CD4-positive, alpha-beta T cell treated with Interleukin-6 at 100 ng/mL for 8 hours (primary cell): ENCODE data around the gene TSPAN14.
A peak's percentile ranks its signal among the peaks of the same experiment; 100 is the strongest.
"Not testable (repeated sequence)": the region's sequence is repeated elsewhere in the genome, so short reads cannot be mapped to it uniquely, and the experiment has no call there.

Experiments used
- DNase-seq: peaks from one replicate; pipeline ENCODE4 v3.0.0-alpha.2; 2020; ENCODE audit warnings: mixed read lengths, low spot score

Gene TSPAN14

DNA sequence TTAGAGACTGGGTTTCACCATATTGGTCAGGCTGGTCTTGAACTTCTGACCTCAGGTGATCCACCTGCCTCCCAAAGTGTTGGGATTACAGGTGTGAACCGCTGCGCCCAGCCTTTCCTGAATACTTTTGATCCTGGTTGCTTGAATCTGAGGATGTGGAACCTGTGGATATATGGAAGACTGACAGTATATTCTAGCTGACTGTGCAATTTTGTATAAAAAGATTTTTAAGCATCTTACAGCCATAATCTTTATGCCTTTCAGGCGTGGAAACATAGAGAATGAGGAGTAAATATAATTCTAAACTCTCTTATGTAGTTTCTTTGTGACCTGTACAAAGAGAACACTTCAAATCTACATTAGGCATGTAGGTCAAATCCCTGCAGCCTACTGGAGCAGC lies 16.2 kb downstream of the TSPAN14 start:
- DNase-seq, result no peak

DNA sequence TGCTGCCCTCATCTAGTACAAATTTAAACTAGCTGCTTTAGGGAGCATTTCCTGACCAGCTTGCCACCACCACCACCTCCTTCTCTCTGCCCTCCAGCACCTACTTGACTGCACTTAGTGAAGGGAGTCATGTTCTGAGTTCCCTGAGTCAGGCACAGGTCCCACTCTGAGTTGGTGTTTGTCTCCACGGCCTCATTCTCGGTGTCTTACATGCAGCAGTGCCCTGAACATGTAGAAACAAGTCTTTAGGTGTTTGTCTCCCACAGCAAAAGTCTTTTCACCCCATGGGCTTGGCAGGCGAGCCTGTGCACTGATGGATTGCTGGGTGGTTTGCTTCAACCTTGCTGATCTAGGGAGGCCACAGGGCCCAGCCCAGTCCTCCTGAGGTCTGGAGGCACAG lies 16.9 kb downstream of the TSPAN14 start:
- no peak for DNase-seq

DNA sequence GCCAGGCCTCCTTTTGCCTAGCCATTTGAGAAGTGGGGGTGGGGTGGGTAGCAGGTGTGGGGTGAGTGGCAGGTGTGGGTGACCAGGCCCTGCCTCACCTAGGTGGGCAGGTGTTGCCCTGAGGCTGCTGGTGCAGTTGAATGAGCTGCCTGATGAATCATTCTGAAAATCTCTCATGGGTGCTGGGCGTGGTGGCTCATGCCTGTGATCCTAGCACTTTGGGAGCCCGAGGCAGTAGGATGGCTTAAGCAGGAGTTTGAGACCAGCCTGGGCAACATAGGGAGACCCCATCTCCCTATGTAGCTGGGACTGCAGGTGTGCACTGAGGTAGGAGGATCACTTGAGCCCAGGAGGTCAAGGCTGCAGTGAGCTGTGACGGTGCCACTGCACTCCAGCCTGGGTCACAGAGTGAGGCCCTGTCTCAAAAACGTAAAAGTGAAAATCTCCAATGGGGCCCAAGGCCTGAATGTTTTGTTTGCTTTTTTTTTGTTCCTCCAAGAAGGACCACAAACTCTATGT lies 17.7 kb downstream of the TSPAN14 start:
- no peak for DNase-seq

DNA sequence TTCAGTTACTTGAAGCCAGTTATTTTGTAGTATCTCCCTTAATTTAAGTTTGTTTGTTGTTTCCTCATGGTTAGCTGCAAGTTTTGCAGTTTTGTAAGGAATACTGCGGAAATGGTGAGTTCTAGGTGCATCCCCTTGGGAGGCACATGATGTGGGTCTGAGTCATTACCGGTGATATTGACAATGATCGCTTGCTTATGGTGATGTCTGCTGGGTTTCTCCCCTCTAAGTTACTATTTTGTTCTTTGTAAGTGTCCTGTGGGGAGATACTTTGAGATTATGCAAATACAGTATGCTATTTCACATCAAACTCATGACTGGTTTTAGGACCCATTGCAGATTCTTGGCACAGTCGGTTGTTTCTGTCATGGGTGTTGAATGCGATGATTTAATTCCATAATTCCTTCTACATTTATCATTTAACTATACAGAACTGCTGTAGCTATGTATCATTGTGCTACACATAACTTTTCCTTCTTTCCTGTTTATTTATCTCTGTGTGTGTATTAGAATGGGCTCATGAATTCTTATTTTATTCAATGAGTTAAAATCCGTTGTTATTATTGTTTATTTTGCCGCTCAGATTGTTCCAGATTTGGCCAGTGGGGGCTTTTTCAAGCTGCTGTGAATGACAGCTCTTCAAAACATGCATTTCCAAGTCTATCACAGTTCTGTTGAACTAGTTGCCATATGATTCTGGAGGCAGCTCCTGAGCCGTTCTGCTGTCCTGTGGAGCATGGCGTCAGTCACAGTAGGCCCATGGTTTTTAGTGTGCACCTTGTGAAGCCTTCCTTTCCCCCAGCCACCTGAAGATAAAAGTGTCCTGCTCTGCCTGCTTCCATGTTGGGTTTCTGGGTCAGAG lies 18.4 kb downstream of the TSPAN14 start:
- peak; percentile 46 for DNase-seq

DNA sequence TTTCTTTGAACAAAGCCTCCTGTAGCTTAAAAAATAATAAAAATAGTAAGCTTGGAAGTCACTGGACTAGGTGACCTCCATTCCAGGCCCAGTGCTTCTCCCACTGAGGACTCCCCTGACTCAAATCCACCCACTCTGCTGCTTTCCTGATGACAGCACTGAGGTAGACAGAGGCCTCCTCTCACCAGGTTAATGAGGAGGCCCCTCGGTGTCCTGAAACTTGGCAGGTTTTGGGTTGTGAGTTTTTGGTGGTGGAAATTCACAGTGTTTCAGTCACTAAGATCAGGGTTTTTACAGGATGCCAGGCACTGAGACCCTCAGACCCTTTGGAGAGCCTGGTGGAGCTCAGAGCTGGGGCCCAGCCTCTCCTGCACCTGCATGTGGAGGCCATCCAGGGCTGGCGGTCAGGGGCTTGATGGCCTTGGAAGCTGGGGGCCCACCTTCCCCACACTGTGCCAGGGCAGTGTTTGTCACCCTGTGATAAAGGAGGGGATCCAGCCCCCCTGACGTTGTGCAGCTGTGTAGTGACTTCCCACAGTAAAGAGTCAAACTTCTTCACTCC lies 19.1 kb downstream of the TSPAN14 start:
- no peak for DNase-seq

DNA sequence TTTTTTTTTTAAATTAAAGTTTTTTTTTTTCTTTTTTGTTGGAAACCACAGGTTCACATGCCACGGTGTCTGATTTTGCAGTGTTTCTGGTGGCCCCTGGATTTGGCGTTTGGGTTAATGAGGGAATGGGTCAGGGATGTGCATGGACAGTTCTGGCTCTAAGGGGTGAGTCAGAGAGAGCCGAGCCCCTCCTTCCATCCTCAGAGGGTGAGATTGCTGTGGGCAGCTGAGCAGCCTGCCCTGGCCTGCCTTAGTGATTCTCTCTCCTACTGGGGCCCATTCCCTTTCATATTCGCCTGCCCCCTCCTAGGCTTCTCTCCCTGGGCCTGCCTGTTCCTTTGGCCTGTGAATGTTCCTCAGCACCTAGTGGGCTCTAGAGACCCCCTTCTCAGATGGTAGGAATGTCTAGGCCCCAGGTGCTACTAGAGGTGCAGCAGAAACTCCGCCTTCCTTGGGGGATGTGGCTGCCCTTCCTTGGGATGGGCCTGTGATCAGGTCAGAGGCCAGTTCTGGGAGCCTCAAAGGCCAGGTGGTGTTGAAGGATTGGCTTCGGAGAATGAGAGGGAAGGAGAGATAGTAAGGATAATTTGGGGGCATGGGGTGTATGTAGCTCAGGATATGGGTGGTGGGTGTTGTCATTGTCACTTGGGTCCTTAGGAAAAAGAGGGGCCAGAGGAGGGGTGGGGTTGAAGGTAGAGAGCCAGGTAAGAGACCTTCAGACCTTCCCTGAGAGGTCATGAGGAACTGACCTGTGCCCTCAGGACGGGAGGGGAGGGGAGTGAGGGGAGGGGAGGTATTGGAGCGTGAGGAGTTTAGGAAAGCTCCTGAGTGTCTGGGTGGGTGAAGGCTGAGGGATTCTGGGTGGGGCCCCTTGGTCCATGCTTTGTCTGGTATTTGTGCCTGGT lies 19.8 kb downstream of the TSPAN14 start:
- DNase-seq, result no peak

DNA sequence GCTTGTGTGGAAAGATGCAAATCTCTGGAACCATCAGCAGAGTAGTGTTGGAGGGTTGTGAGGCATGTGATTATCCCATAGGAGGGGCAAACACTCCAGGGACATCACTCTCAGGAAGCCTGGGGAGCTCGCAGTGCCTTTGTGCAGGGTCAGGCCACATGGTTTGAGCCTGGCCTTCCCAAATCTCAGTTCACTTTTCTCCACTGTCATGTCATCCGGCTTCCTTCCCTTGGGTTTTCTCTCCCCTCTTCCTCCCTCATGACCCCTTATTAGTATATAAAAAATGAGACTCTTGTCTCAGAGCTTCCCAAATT lies 20.4 kb downstream of the TSPAN14 start:
- DNase-seq, result no peak

DNA sequence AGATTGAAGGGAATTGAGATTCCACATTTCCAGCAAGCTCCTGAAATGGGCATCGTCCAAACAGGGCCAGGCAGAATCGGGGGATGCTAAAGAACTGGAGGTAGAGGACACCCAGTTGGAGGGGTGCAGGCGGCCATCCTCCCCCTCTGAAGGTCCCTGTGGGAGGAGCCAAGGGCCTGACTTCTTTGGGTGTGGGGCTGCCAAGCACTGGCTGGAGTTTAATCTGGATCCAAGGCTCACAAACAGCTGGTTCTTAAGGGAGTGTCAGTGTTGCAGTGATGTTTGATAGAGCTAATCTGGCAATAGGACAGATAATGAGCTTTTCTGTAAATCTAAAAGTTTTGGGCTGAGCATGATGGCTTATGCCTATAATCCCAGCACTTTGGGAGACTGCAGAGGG lies 20.8 kb downstream of the TSPAN14 start:
- no peak for DNase-seq

DNA sequence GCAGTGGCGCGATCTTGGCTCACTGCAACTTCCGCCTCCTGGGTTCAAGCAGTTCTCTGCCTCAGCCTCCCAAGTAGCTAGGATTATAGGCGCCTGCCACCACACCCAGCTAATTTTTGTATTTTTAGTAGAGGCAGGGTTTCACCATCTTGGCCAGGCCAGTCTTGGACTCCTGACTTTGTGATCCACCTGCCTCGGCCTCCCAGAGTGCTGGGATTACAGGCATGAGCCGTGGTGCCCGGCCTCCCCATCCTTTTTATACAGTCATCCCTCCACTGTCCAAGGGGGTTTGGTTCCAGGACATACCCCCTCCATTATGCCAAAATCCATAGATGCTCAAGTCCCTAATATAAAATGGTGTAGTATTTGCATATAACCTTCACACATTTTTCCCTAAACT lies 21.5 kb downstream of the TSPAN14 start:
- DNase-seq, result not testable (repeated sequence)

DNA sequence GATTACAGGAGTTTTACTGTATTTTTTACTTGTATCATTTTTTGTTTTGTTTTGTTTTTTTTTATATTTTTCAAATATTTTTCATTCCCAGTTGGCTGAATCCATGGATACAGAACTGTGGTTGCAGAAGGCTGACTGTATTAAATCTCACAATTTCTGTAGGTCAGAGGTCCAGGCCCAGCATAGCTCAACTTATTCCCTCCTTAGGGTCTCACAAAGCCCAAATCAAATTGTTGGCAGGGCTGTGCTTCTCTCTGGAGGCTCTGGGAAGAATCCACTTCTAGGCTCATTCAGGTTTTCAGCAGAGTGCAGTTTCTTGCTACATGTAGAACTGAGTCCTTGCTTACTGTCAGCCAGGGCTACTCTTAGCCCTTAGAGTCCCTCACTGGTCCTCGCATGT lies 22.6 kb downstream of the TSPAN14 start:
- DNase-seq, result no peak

DNA sequence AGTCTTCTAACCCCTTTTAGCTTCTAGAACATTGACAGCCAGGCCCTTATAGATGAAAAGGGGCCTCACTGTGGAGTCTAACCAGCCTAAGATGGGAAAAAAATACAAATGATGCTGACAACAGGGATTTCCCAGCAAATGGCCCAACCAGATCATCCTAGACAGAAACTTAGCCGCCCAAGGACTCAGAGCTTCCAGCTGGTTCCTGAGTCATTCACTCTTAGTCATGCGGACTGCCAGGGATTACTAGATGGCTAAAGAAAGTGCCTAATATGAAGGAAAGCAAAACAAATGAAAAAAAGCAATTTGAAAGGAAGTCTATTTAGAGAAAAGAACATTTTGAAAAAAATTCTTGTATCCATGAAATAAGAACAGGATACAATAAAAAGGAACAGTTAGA lies 23.7 kb downstream of the TSPAN14 start:
- DNase-seq, result no peak

DNA sequence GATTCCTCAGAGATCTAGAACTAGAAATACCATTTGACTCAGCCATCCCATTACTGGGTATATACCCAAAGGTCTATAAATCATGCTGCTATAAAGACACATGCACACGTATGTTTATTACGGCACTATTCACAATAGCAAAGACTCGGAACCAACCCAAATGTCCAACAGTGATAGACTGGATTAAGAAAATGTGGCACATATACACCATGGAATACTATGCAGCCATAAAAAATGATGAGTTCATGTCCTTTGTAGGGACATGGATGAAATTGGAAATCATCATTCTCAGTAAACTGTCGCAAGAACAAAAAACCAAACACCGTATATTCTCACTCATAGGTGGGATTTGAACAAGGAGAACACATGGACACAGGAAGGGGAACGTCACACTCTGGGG lies 26.3 kb downstream of the TSPAN14 start:
- not testable (repeated sequence) for DNase-seq

DNA sequence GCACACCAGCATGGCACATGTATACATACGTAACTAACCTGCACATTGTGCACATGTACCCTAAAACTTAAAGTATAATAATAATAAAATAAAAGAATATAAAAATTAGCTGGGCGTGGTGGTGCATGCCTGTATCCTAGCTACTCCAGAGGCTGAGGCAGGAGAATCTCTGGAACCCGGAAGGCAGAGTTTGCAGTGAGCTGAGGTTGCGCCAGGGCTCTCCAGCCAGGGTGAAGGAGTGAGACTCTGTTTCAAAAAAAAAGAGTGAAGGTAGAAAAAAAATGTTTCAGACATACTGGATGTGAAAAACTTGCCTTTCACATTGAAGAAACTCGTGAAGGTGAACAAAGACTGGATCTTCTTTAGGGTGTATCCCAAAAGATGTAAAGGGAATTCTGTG lies 26.7 kb downstream of the TSPAN14 start:
- no peak for DNase-seq

DNA sequence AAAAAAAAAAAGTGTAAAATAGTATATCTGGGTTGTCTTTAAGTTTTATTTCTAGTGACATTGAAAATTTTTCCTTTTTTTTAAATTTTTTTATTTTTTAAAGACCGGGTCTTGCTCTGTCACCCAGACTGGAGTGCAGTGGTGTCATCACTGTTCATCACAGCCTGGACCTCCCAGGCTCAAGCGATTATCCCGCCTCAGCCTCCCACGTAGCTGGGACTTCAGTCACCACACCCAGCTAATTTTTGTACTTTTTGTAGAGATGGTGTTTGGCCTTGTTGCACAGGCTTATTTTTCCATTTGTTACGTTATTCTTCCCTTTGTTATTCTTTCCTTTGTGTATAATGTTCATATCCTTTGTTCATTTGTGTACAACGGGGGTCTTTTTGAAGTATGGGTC lies 30.1 kb downstream of the TSPAN14 start:
- no peak for DNase-seq

DNA sequence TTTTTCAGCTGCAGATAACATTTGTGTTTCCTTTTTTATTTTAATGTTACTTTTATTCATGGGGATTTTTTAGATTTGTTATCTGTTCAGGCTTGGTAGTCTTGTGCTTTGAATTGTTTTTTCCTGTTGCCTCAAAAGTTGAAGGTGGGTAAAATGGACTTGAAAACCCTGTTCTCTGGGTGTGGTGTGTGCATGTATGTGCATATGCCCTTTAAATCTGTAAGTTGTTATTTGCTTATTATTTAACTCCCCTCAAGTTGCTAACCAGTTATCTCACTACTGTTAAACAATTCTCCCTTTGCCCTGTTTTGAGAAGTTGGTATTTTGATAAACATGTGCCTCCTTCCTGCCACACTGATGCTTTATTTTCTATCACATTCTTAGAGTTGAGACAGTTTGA lies 30.6 kb downstream of the TSPAN14 start:
- DNase-seq, result no peak

DNA sequence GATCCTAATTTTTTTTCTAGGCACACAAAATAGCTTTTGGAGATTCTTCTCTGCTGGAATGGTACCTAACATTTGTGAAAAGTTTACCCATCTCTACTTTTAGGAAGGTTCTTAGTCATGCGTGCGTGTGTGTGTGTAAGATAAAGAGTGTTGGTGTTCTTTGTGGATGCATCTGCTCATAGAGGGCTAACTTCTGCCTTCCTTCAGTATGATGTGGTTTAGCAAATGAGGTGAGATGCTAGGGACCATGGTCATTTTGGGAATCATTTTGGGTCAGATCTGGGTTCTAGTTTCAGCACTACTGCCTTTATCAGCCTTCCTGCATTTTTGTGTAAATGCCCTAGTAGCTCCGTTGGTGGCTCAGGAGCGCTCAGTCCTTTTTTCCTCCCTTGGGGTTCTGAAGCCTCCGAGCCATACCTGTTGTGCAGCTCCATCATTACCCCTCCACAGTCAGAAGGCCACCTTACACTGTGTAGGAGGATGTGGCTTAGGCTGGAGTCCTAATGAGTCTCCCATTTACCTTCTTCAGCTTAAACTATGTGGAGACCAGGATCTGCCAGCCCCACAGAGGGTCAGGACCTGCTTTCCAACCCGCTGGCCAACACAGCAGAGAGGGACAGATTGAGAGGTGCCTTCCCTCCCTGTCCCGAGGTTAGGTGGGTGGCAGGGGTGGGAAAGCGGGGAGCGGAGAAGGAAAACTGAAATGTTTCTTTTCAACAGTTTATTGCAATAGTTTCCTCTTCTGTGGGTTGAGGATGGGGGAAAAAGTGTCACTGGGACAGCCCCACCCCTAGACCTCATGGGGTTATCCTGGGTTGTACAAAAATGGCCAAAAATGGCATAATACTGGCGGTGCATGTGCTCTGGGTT lies 31.2 kb downstream of the TSPAN14 start:
- no peak for DNase-seq

DNA sequence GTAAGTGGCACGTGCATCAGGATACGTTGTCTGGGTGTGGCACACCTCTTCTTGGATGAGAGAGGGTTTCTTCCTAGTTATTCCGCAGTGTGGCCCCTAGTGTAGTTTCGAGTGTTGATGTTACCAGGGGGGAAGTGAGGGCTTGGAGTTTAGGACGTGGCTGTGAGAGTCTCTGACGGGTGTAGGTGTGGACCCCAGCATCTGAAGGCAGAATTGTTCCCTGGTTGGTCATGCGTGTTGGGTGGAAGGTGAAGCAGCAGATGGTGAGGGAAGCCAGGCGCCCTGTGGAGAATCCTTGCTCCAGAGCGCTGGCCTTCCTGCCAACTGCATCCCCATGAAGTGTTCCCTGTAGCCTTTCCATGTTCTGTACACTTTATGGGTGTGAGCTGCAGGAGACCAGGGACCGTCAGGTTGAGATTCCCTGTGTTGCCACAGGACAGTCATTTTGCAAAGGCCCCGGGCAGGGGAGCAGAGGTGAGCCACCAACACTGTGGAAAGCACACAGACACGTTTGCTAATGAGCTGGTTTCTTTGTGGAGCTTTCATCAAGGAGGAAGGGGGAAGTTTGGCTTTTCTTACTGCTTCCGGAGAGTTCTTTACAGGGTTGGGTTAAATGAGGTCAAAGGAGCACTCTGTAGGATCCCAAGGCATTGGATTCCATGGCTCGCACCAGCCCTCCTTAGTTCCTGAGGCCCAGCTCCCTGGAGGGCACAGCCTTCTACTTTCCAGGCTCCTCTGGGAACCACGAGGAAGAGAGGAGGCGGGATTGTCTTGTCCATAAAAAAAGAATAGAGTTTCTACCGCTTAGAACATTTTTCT lies 32.0 kb downstream of the TSPAN14 start:
- no peak for DNase-seq

DNA sequence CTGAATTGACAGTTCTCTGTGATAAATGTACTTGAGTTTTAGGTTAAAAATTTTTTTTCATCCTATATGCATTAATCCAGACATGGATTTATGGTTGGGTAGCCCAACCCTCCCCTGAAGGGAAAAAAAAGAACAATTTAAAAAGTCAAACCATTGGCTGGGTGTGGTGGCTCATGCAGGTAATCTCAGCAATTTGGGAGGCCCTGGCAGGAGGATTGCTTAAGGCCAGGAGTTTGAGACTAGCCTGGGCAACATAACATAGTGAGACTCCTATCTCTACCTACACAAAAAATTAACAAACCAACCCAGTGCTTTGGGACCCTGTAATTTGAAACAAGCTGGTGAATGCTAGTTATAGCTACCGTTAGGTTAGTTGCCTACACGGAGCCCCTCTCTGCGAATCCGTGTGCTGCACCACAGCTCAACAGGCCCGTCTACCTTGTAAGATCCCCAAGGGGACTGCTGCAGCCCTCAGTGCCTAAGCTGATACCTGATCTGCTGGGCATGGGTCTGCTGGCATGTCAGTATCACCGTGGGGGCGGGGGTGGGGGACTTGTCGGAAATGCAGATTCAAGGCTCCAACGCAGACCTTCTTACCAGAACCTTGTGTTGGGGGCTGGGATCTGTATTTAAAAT lies 32.8 kb downstream of the TSPAN14 start:
- no peak for DNase-seq

DNA sequence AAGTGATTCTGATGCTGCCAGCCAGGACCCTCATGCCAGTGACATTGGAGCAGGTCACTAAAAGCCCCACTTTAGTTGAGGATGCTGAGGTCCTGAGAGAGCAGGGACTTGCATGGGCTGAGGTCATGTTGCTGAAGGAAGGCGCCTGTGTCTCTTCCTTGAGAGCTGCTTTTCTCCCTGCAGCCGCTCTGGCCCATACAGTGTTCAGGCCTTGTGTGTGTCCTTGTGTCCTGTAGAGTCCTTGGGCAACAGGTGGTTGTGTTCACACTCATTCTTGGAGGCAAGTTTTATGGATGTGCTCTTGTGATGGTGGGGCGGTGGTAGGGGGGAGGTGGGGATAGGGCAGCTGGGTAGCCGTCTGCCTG lies 33.3 kb downstream of the TSPAN14 start:
- no peak for DNase-seq

DNA sequence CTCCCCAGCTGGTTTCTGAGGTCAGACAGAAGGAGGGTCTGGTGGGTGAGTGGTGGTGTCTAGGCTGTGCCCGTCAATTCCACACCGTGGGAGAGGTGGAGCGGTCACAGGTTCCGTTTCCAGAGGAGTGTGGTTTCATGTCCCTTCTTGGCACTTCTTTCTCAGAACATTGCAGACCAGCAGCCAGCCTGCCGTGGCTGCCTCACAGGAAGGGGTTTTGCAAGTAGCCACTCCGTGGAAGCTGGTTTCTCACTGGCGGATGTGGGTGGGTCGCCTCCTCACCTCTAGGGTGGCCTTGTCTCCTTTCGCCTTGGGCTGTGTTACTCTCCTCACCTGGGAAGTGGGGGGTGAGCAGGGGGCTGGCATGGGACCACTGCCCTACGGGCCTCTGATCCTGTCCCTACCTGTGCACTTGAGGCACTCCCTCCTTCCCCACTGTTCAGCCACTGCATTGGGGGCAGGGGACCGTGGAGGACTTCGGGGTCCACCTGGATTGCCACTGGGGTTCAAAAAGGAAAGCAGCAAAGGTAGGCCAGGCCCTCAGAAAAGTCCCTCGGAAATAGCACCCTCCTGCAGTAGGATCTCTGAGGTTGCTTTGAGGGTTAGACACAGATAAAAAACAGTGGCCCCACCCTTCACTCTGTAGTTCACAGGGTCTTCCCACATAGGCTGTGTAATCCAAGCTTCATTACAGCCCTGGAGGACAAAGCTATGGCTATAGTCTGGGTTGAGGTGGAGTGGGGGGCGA lies 33.9 kb downstream of the TSPAN14 start:
- DNase-seq, result peak; percentile 61
